NCI-H187 treated with DMSO at 0.1 percent for 48 hours (cell line): Measurements from ENCODE around the gene NKD1.

Experiments used
- DNase-seq: peaks from one replicate; lab custom pipeline; 2025; lab: John Stamatoyannopoulos, UW

The NKD1 gene

DNA sequence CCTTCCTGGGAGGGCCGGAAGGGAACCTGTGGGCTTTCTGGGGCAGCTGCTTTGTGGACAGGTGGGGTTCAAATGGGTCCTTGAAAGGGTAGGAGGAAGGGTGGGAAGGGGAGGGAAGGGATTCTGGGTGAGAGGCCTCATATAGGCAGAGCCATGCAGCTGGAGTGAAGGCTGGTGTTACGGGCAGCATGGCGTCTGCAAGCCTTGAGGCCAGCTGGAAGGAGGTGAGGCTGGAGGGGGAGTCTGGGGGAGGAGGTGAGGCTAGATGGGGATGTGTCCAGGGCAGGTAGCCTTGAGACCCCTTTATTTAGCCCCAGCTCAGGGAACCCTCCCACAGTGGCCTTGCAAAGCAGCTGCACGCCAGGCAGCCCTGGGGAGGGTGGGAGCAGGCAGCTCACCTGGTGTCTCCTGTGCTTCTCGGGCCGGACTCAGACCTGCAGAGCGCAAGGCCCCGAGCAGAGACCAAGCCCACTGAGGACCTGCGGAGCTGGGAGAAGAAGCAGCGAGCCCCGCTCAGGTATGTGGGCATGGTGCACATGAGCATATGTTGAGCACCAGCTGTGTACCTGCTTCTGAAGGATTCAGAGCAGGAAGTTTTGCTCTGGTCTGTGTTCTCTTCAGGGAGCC is 82.3 kb downstream of the NKD1 start:
- DNase-seq, result no peak

DNA sequence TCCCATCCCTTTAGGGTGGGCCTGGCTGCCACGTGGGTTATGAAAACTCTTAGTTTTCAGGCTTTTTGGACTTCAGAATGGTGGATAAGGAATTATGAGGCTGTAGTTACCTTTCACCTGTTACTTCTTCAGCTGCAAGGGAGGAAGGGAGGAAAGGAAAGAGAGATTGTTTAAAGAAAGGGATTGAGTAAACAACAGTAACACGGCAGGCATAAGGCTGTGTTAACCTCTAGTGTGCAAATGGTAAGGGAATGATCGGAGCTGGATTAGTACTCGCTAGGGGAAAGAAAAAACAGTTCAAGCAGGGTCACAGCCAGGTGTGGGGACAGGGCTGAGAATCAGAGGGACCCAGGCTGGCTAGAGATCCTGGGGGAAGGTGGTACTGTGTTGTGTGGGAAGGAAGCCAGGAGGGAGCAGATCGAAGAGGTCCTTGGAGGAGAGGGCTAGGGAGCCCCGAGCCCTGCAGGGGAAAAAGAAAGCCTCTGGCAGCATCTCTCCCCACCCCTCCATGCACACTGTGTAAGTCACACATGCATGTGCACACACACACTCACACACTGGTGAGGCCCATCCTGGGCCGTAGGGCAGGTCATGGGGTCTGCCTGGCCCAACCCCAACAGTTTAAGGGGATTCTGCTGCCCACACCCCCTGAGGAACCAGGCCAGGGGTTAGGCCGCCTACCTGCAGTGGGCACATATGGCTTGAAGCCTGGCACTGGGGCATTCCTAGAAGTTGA is 83.2 kb downstream of the NKD1 start:
- DNase-seq, result no peak

DNA sequence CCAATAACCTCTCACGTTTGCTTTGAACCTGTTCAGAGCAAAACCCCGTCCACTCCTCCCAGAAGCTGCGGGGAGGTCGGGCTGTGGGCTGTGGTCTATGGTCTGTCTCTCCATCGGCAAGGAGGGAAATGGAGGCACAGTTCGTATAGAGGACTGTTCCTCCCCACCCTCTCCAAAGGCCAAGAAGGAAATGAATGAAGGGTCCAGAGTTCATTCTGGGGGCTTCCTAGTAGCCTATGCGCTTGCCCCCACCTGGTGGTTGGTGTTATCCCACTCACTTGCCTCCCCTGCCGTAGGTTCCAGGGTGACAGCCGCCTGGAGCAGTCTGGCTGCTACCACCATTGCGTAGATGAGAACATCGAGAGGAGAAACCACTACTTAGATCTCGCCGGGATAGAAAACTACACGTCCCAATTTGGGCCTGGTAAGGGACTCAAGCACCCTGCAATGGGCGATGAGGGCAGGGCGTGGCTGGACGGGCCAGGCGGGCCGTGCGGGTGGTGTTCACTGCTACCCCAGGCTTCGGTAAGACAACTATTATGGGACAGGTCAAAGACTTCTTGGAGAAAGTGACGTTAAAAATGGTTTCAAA is 83.9 kb downstream of the NKD1 start:
- no peak for DNase-seq

DNA sequence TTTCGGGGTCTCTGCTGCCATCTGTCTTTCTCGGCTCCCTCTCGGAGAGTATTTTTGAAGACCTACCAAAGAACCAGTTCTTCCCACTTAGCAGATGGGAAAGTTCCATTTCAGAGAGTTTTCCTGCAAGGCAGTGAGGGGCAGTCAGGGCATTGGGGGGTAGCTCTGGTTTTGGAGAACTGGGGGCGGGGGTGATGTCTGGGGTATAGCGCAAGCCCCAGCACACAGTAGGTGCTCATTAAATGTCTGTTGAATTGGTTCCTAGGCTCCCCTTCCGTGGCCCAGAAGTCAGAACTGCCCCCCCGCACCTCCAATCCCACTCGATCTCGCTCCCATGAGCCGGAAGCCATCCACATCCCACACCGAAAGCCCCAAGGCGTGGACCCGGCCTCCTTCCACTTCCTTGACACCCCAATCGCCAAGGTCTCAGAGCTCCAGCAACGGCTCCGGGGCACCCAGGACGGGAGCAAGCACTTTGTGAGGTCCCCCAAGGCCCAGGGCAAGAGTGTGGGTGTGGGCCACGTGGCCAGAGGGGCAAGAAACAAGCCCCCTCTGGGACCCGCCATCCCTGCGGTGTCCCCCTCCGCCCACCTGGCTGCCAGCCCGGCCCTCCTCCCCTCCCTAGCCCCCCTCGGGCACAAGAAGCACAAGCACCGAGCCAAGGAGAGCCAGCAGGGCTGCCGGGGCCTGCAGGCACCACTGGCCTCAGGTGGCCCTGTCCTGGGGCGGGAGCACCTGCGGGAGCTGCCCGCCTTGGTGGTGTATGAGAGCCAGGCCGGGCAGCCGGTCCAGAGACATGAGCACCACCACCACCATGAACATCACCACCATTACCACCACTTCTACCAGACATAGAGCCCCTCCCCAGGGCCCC is 85.0 kb downstream of the NKD1 start:
- DNase-seq, result no peak

DNA sequence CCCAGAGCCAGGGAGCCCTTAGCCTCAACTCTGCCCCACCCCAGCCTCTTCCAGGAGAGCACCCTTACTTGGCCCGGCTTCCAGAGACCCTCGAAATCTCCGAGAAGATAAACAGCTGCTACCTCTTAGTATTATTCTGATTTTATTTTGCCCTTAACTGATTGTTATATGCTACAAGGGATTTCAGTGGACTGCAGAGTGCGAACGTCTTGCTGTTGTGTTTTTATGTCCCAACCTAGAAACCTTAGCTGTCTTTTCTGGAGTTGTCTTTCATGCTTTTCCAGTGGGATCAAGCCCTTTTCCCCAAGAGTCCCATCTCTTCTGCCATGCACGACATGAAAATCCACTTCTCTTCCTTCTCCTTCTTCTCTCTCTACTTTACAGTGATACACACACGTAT is 85.9 kb downstream of the NKD1 start:
- DNase-seq, result no peak

DNA sequence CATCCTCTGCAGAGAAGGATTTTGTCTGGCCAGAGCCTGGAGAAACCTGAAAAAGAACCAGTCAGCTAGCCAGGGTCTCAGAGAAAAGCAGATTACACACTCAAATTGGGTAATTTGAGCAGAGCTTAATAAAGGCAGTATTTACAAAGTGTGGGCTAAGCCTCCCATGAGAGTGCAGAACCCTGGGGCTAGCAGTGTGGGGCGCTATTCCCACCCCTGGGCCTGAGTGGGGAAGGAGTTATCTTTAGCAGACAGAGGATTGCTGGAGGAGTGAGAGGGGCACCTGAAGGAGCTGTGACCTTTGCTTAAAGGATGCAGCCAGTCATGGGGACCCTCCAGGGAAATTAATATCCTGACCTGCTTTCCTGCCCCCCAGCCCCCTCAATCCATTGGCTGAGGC is 86.8 kb downstream of the NKD1 start:
- no peak for DNase-seq

DNA sequence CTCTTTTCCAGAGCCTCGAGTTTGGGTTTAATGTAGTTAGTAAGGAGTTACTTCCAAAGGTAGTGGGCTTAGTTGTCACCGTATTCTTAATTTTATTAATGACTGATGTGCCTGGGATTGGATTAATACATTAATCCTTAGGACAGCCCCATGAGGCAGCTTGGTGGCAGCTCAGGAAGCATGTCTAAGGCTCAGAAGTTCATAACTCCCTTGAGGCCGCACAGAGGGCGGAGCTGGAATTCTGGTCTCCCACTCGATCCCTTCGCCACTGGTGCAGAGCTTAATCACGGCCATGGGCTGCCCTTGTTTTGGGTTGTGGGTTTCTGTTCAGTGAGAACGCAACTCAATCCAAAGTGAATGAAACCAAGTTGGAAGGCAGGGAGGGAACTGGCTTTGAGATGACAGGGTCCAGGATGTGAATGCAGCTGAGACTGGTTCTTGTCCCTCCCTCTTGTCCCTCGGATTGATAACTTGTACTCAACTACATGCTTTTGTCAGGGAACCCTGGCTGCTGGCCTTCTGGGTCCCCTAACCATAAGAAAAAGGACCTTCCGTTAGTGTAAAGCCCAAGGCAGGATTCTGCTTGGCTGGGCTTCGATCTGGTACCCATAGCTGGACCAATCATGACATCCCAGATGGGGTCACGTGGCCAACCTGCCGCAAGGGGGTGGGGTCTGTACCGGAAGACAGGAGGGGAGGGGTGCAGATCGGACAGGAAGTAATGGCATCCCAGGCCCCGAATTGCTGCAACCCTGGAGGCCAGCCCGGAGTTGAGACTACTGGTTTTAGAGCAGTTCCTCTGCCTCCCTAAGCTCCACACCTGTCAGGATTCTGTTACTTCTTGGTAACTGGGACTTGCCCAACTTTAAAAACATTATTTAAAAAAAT is 87.6 kb downstream of the NKD1 start:
- DNase-seq, result no peak

DNA sequence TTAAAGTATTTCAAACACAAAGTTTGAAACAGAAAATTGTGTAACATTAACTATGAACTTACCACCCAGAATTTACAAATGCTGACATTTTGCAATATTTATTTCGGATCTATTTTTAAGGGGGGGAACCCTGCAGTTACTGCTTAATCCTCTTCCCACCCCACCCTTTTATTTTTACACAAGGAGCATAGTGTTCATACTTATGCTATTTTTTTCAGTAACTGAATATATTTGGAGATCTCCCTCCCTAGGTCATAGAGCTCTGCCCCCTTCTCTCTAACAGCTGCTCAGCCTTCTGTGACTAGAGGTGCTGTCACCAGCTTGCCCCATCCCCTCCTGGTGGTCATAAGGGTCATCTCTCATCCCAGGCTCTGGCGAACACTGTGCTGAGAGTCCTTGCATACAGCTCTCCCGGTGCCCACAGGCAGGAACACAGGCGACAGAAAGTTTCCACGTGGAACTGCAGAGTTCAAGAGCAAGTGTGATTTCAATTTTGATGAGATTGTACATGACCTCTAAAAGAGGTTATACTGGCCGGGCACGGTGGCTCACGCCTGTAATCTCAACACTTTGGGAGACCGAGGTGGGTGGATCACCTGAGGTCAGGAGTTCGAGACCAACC is 88.7 kb downstream of the NKD1 start:
- DNase-seq, result no peak

DNA sequence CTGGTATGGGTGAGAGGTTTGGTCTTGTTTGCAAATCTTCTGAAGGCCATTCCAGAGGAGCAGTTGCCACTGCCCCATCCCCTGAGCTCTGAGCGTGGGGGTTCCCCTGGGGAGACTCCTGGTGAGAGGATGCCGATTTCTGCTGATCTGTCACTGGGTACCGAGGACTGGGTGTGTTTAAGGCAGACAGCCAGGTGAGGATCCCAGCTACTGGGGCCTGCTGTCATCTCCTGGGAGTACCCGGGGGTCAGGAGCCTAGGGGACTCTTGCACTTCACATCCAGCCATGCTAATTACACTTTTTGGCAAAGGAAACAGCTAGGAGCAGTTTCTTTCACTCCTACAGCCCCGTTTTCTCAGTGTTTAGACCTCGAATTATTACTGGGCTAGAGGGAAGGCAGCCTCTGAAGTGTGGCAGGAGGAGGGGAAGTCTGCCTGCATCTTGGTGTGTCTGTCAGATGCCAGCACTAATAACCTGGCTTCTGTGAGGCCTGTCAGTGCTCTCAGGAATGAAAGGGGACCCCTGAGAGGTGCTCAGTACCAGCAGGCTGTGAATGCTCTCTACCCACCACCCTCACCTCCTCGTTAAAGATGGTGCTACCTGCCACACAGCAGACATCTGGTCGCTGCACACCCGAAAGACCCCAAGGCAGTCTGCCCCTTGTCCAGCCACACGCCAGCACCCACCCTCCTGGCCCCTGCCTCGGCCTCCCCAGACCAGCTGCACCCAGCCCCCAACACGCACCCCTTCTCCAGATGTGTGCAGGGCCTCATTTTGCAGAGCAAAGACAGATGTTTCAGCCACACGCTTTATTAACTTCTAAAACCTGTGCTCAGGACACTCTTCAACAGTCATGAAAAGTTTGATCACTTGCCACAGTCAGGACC is 89.8 kb downstream of the NKD1 start:
- no peak for DNase-seq

DNA sequence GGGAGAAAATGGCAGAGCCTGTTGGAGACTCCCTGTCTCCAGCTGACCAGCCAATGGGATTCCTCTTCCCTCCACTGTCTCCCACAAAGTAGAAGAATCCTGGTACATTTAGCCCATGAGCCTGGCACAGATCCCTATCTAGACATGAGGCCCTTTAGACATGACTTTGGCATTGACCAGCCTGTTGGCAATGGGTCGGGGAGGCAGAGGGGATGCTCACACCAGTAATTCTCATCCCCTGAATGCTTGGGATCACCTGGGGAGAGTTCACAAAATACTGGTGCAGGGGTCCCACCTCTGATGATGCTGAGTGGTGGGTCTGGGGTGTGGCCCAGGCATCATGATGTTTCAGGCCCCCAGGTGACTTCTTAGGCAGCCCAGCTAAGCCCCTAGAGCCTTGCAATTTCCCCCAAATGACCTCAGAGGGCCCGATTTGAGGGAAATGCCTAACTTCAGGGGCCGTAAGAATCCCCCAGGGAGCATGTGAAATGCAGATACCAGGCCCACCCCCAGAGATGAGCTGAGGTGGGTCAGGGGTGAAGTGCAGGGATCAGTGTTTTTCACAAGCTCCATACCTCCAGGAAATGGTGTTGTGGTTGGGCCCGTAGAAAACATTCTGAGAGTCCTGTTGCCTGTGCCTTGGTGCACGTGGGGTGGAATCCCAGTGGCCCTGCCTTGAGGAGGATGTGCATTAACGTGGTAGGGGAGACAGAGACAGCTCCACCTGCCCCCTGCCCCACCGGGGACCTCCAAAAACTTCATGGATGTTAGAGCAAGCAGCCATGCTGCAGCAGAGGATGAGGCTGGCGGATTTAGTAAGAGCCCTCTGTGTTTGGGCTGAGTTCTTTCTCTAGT is 90.8 kb downstream of the NKD1 start:
- DNase-seq, result no peak

DNA sequence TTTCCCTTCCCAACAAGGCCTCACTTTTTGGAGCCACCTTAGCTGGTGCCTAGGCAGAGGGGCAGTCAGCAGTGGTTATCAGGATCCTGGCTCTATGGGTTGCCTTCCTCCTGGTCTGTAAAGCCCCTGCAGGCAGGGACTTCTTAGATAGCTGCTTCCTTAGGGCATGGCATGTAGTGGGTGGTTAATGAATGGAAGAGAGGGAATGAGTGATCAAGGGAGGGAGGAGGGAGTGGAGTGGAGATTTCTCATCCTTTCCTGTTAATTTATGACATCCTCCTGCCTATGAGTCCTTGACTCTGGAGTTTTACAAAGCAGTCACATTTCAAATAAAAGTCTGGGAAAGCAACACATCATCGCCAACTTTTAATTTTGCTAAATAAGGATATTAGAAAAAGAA is 92.2 kb downstream of the NKD1 start:
- DNase-seq, result no peak

DNA sequence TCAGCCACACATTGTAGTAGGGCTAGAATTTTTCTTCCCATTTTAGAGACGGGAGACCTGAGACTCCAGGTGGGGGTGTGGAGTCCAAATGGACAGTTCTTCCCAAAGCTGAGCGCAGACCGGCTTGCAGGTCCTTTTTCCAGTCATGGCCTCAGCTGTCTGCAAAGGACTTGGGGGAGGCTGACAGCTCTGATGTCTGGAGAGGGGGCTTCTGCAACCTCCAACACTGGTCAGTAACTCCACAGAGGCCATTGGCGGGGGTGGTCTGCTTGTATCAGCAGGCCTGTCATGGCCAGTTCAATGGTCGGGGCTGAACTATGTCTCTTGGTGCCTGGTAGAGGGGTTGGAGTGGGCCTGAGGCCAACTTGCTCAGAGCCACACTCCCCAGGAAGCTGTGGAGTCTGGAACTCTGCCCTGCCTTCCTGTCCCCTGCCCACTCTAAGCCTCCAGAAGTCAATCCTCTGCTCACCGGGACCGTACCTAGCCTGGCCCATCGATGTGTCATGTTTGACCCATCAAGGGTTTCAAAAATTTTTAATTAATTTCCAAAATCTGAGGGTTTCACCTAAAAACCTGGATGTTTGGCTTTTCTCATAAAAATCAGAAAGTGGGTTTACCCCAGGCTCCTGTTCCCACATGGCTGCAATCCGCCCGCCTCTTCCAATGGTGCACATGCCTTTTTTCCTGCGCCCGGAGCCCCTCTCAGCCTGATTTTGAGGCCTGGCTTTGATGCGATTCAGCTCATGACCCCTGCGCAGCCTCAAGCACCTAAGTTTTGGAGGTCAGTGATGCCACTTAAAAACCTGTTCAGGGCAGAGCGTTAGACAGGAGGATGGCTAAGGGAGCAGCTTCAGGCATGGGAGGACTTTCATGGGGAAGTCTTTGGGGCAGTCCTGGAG is 93.0 kb downstream of the NKD1 start:
- DNase-seq, result no peak

DNA sequence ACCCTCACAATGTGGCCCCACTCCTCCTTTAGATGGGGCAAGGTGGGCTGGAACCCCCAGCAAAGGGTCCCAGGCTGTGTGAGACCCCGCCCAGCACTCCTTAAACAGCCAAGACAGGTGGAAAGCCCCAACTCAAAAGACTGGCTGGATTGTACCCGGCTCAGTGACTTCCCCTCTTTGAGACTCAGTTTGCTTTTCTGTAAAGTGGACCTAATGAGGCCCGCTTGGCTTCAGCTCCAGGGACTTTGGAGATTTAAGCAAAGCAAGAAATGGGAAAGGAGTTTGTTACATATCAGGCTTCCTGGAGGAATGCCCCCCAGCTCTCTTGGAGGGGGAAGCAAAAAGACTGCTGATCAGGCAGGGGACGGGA is 93.6 kb downstream of the NKD1 start:
- no peak for DNase-seq

DNA sequence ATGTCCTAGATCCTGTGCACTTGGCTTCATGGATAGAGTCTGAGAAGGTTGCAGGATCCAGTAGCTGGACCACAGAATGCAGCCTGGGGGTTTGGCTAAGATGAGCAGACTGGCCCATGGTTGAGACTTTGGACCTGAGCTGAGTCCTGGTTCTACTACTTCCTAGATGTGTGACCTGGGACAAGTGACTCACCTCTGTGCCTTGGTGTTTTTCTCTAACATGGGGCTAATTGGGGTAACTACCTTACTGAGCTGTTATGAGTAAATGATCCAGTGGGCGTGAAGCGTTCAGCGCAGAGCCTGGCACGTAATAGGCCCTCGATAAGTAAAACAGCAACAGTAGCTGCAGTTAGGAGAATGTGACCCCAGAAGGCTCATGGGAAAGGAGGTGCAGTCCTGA is 94.2 kb downstream of the NKD1 start:
- no peak for DNase-seq

DNA sequence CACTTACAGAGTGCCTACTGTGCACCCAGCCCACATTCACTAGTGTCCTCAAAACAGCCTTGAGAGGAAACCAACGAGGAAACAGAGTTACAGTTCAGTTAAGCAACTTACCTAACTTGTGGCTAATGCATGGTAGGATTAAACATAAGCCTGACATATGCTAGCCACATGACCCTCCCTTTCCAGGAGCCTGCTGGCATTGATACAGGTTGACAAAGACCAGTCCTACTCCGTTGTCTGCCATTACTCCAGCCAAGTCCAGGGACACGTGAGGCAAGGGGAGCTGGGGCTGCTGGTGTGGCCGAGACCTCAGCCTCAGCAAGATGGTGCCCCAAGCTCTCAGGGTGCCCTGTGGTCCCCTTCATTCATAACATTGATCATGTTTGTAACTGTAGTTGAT is 95.0 kb downstream of the NKD1 start:
- no peak for DNase-seq

DNA sequence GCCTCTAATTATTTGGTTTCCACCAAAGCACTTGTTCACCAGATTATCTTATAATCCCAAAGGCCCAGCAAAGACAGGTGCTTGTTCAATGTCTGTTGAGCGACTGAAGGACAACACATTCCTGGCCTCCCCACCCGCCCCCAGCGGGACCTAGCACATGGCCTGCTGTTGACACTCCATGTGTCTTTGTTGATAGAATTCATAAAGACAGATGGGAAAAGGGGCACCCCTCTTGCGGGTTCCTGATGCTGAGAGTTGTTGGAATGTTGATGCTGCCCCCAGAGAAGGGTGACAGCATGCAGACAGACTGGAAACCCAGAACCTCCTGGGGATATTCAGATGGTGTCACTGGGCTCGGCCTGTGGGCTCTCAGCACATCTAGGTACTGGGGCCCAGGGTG is 96.0 kb downstream of the NKD1 start:
- no peak for DNase-seq

DNA sequence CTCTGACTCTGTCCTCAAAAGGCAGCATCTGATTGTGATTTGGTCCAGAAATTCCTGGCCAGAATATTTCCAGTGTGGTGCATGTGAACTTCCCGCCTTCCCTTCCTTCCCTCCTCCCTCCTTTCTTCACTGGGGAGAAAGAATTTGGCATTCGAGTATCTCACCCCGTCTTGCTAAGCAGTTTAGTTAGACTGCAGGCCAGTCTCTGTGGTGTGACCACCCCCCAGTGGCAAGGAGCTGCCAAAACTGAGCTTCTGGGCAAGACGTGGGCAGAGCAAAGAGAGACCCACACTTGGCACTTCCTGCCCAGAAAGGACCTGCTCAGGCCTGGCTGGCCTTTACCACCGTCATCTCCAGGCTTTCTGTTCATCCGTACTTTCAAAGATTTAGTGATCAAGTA is 96.5 kb downstream of the NKD1 start:
- DNase-seq, result no peak

DNA sequence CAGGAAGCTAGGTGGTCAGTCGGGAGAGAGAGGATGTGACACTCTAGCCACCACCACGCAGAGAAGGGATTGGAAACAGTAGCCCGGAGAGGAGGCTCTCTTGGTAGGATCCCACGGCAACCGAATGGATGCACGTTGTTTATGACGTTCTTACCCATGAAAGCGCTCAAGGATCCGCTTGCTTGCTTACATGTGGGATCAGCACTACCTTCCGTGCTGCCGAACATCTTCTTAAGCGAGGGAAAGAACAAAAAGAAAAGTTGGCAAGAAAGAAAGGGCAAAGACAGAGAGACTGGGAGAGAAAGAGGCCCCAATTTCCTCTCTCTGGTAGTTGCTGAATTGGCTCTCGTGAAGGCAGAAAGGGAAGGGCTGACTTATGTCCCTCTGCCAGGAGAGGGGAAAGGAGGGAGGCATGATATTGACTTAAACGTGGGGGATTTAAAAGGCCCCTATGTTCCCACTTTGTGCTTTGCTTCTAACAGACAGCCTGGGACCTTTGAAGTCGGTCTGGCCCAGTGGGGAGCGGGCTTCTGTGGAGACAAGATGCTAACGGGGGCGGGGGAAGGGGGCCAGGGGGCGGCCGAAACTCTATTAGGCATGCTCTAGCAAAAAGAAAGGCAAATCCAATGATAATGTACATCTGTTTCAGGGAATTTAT is 97.5 kb downstream of the NKD1 start:
- no peak for DNase-seq
